Measurements from ENCODE around the gene FRMPD2. TPM values are rescaled to one million over a fixed set of nuclear protein-coding genes. Genes with fewer than 3 reads are reported as not detected.

The FRMPD2 gene
- total and polyA plus RNA-seq, 2 donors (not counting 3 experiments of a cell fraction or from before 2014, with no cell fraction given) = 0.42 TPM; not detected in 1

DNA sequence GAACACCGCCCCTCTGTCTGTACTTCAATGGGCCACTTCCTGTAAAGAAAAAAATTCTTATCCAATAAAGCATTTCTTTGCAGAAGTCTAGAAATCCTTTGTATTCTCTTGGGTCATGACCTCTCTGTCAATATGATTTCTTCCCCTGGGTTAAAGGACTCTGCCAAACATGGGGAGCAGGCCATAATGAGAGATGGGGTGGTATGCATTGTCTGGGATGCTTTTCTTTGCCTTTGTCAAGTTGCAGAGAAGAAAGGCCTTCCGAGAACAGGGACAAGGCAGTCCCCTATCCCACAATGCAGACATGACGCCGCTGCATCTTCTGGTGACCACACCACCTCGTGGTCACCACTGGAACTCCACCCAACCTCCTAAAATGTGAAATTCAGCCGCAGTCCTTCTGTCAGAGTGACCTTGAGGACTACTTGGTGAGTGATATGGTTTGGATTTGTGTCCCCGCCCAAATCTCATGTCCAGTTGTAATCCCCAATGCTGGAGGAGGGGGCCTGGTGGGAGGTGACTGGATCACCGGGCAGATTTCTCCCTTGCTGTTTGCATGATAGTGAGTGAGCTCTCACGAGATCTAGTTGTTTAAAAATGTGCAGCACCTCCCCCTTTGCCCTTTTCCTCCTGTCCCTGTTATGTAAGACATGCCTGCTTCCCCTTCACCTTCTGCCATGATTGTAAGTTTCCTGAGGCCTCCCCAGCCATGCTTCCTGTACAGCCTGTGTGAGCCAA, 15.2 kb upstream of the FRMPD2 start:
- H3K36me3 ChIP-seq (ENCODE audit: control insufficient read depth in 2 of 2, extremely low read depth in 1 of 2, insufficient read depth in 2 of 2, low read length in 2 of 2) = no peaks in the 10 kb centered on the region
- no peak overlapping the region for H3K4me3 ChIP-seq (replicated peaks in 1 of 3; ENCODE audit: insufficient read depth in 1 of 3, low read depth in 1 of 3, low read length in 3 of 3)
- ChIA-PET CTCF (interaction anchor here (0.7 to 4.5 kb wide), 7 partner anchors 11 to 74 kb away, joined by 3 to 31 read pairs (median 3); no protein-coding TSS in a partner anchor), POLR2A (no interaction called here)
- DNase-seq (ENCODE audit: low read depth, low spot score) = peak; percentile 64
- FAIRE-seq = peak; percentile 92
- no peak overlapping the region for H3K27ac ChIP-seq (ENCODE audit: insufficient read depth, low read depth, low read length)
- H3K27me3 ChIP-seq (ENCODE audit: control insufficient read depth in 2 of 2, insufficient read depth in 2 of 2, low read length in 2 of 2) = peaks cover 5 to 8% of the 10 kb centered on the region in 2 experiments
- no peaks in the 10 kb centered on the region for H3K9me1 ChIP-seq (replicated peaks; ENCODE audit: control insufficient read depth, extremely low read depth, insufficient read depth, low read length)
- H4K20me1 ChIP-seq (replicated peaks; ENCODE audit: control insufficient read depth, extremely low read depth, insufficient read depth, low read length) = no peaks in the 10 kb centered on the region
- H3K9ac ChIP-seq (replicated peaks; ENCODE audit: extremely low read depth, insufficient read depth, low read length) = no peak overlapping the region
- intact Hi-C loops (cut with micrococcal nuclease) = loop anchor here (1.0 kb wide), 1 partner anchor 74 kb away; no protein-coding TSS in a partner anchor
- no peaks in the 10 kb centered on the region for H3K79me2 ChIP-seq (ENCODE audit: control insufficient read depth, insufficient read depth, low read length)
- H3K4me1 ChIP-seq (ENCODE audit: control insufficient read depth, extremely low read depth, insufficient read depth, low read length) = no peaks in the 10 kb centered on the region
- H3K4me2 ChIP-seq (ENCODE audit: insufficient read depth, low read length) = no peak overlapping the region
- BruUV-seq (replicated peaks) = no TSS peak
- TF ChIP-seq FOS (IDR thresholded peaks at IDR 0.05; ENCODE audit: borderline replicate concordance, insufficient read depth, low read length) = no peak
- TF ChIP-seq, protein P1, sequence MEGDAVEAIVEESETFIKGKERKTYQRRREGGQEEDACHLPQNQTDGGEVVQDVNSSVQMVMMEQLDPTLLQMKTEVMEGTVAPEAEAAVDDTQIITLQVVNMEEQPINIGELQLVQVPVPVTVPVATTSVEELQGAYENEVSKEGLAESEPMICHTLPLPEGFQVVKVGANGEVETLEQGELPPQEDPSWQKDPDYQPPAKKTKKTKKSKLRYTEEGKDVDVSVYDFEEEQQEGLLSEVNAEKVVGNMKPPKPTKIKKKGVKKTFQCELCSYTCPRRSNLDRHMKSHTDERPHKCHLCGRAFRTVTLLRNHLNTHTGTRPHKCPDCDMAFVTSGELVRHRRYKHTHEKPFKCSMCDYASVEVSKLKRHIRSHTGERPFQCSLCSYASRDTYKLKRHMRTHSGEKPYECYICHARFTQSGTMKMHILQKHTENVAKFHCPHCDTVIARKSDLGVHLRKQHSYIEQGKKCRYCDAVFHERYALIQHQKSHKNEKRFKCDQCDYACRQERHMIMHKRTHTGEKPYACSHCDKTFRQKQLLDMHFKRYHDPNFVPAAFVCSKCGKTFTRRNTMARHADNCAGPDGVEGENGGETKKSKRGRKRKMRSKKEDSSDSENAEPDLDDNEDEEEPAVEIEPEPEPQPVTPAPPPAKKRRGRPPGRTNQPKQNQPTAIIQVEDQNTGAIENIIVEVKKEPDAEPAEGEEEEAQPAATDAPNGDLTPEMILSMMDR (IDR thresholded peaks at IDR 0.05; ENCODE audit: extremely low read depth in 1 of 2, insufficient read depth in 1 of 2, low read depth in 1 of 2, low read length in 2 of 2) = peak; percentile 77 to 87
- H2AFZ ChIP-seq (ENCODE audit: low read depth, low read length) = no peak overlapping the region
- dilution Hi-C loops (cut with MboI; ENCODE audit: extremely low pct_ligation_motif_present, low sequenced_read_pairs) = no loop called here
- H3K9me3 ChIP-seq (replicated peaks; ENCODE audit: control insufficient read depth, insufficient read depth, low read length) = no peaks in the 10 kb centered on the region

DNA sequence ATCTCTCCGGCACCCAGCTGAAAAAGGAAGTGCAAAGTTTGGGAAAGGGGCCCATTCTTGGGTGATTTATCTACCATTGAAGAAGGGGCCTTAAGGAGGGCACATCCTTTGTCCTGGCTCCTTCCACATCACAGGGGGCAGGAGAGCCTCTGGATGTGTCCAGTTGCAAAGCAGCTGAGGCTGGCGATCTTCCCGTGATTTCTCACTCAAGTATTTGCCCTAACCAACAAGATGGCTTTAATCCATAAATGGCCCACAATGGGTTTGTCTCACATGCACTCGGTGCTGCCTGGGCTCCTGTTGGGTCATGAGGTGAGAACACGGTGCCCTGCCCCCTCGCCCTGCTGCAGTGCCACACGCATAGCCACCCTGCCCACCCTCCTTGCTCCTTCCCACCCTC, 14.2 kb upstream of the FRMPD2 start:
- no peaks in the 10 kb centered on the region for H3K9me1 ChIP-seq (replicated peaks; ENCODE audit: control insufficient read depth, extremely low read depth, insufficient read depth, low read length)
- no peaks in the 10 kb centered on the region for H3K79me2 ChIP-seq (ENCODE audit: control insufficient read depth, insufficient read depth, low read length)
- DNase-seq (ENCODE audit: low read depth, low spot score) (no peak), FAIRE-seq (no peak)
- POLR2A ChIA-PET = no interaction called here
- dilution Hi-C loops (cut with MboI; ENCODE audit: extremely low pct_ligation_motif_present, low sequenced_read_pairs) = no loop called here
- H3K9ac ChIP-seq (replicated peaks; ENCODE audit: extremely low read depth, insufficient read depth, low read length) = no peak overlapping the region
- no peaks in the 10 kb centered on the region for H3K9me3 ChIP-seq (replicated peaks; ENCODE audit: control insufficient read depth, insufficient read depth, low read length)
- H3K27ac ChIP-seq (ENCODE audit: insufficient read depth, low read depth, low read length) = no peak overlapping the region
- peaks cover 5 to 8% of the 10 kb centered on the region in 2 experiments for H3K27me3 ChIP-seq (ENCODE audit: control insufficient read depth in 2 of 2, insufficient read depth in 2 of 2, low read length in 2 of 2)
- intact Hi-C loops (cut with micrococcal nuclease) = loop anchor here (1.0 kb wide), 1 partner anchor 73 kb away; no protein-coding TSS in a partner anchor
- CTCF ChIA-PET = interaction anchor here (2.0 to 4.5 kb wide), 2 partner anchors 12 to 73 kb away, joined by 6 to 31 read pairs; no protein-coding TSS in a partner anchor
- no peaks in the 10 kb centered on the region for H3K36me3 ChIP-seq (ENCODE audit: control insufficient read depth in 2 of 2, extremely low read depth in 1 of 2, insufficient read depth in 2 of 2, low read length in 2 of 2)
- no peak overlapping the region for H3K4me3 ChIP-seq (replicated peaks in 1 of 3; ENCODE audit: insufficient read depth in 1 of 3, low read depth in 1 of 3, low read length in 3 of 3)
- H3K4me1 ChIP-seq (ENCODE audit: control insufficient read depth, extremely low read depth, insufficient read depth, low read length) = no peaks in the 10 kb centered on the region
- H4K20me1 ChIP-seq (replicated peaks; ENCODE audit: control insufficient read depth, extremely low read depth, insufficient read depth, low read length) = no peaks in the 10 kb centered on the region
- no peak overlapping the region for H2AFZ ChIP-seq (ENCODE audit: low read depth, low read length)
- no TSS peak for BruUV-seq (replicated peaks)
- no peak overlapping the region for H3K4me2 ChIP-seq (ENCODE audit: insufficient read depth, low read length)
- TF ChIP-seq, protein P2, sequence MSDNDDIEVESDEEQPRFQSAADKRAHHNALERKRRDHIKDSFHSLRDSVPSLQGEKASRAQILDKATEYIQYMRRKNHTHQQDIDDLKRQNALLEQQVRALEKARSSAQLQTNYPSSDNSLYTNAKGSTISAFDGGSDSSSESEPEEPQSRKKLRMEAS (IDR thresholded peaks at IDR 0.05; ENCODE audit: insufficient read depth, insufficient read length) = no peak
- TF ChIP-seq FOS (IDR thresholded peaks at IDR 0.05; ENCODE audit: borderline replicate concordance, insufficient read depth, low read length) (no peak), MYC (IDR thresholded peaks at IDR 0.05; ENCODE audit: low read depth, low read length) (no peak), POLR2A (IDR thresholded peaks at IDR 0.05; ENCODE audit: low read depth, low read length) (no peak), POLR2AphosphoS5 (IDR thresholded peaks at IDR 0.05; ENCODE audit: insufficient read depth, low read depth, low read length) (no peak), GATA2 (IDR thresholded peaks at IDR 0.05; ENCODE audit: insufficient read depth, insufficient read length, low read depth, low read length) (no peak), EZH2 (IDR thresholded peaks at IDR 0.05; ENCODE audit: borderline replicate concordance, low read depth, low read length, severe bottlenecking) (no peak), JUN (IDR thresholded peaks at IDR 0.05; ENCODE audit: borderline replicate concordance, insufficient read depth, insufficient read length, low read depth) (no peak)
- TF ChIP-seq, protein P1 (IDR thresholded peaks at IDR 0.05; ENCODE audit: extremely low read depth in 1 of 2, insufficient read depth in 1 of 2, low read depth in 1 of 2, low read length in 2 of 2) = no peak

Data from endothelial cell of umbilical vein (primary cell).